CD4-positive, alpha-beta T cell treated with Interleukin-15 for 4 hours (primary cell): ENCODE data around the gene SYCP2.
A peak's percentile ranks its signal among the peaks of the same experiment; 100 is the strongest.

Experiments used
- DNase-seq: peaks from one replicate; pipeline ENCODE4 v3.0.0-alpha.2; 2020; ENCODE audit warnings: low spot score

Gene SYCP2

DNA sequence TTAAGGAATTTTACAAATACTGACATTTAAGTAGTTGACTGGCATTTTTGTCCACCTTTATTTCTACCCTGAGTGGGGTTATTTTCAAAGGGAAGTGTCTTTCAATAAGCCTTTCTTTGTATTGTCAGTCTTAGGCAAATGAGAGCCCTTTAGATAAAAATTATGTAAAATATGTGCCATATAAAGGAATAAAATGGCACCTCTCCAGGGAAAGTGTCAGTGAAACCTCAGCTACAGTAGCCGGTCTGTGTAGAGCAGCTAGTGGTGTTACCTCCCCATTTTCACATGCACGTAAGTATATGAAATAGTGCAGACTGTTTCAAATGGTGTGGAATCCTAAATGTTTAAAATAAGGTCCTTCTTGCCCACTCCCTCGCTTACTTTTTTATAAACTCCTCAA lies 11.7 kb upstream of the SYCP2 start:
- no peak for DNase-seq

GRCh38 chr20:59944726-59945125 lies 11.3 kb upstream of the SYCP2 start:
- no peak for DNase-seq

- no peak for DNase-seq
Observed at GRCh38 chr20:59942245-59942644, 8.8 kb upstream of the SYCP2 start.

DNA sequence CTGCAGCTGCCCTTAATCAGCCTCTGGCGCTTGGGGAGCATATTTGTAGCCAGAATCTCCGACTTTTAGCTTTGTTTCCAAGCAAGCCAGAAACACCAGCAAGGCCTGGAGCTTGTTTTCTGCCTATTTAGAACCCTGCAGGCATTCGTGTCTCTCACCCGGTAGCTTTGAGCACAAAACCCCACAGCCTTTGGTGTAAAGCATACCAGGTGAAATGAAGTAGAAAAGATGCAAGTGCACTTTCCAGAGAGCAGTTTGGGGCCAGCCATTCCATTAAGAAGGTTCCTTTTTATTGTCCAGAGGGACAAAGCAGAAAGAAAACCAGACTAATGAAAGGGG lies 7.5 kb upstream of the SYCP2 start:
- no peak for DNase-seq

GRCh38 chr20:59940129-59940955 lies 6.9 kb upstream of the SYCP2 start, which contains the start of the genes FAM217B and PPP1R3D:
Gene FAM217B, plus strand, starts transcription at chr20:59940389. Its CDS starts 3,555 bp downstream, at chr20:59943944.
Gene PPP1R3D, minus strand, starts transcription at chr20:59940305. Its CDS starts 374 bp downstream, at chr20:59939931.
- peak; percentile 86 for DNase-seq

- DNase-seq: no peak
Observed at GRCh38 chr20:59939879-59940128, 6.4 kb upstream of the SYCP2 start.

DNA sequence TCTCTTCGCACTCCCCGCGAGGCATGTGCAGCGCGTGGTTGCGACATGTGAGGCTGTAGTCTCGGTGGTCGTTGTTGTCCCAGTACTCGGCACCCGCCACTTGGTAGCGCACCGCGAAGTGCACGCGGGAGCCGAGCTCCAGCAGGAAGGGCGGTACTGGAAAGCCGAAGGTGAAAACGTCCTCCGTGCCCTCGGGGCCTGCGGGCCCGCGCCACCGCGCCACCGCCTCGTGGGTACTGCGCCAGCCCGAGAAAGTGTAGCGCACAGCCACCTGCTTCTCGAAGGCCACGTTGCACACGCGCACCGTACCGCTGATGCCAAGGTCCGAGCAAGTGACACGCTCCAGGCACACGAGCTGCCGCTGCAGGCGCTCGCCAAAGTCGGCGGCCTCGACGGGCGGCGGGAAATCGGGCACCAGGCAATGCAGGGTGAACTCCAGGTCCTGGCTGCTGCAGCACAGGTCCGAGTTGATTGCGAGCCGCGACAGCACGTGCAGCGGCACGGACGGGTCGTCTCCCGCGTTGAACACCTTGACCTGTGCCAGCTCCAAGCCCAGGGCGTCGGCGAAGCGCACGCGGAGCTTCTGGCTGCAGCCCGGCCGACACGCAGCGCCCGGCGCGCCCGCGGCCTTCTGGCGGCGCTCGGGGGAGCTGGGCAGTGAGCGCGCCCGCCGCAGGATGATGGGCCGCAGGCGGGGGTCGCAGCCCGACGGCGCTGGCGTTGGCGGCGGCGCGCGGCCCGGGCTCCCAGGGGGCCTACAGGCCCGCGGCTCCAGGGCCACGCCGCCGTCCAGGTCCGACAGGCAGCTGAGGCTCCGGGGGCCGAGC lies 5.8 kb upstream of the SYCP2 start:
- no peak for DNase-seq

GRCh38 chr20:59938696-59939051 lies 5.2 kb upstream of the SYCP2 start:
- no peak for DNase-seq

DNA sequence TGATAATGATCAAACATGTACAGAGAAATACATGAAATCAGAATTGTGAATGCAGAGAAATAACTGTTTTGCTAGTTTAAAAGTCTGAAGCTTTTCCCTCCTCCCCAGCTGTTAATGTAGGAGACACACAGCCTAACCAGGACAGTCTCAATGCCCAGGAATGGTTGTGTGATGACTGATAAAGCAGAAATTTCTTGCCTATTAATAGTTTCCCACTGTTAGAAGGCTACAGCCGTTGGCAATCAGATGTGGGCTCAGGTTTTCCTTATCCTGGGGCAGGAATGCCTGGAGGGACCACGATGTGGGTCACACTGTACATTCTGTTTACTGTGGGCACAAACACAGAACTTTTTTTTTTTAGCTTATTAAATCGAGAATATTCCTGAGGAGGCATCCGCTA lies 4.8 kb upstream of the SYCP2 start:
- no peak for DNase-seq

DNA sequence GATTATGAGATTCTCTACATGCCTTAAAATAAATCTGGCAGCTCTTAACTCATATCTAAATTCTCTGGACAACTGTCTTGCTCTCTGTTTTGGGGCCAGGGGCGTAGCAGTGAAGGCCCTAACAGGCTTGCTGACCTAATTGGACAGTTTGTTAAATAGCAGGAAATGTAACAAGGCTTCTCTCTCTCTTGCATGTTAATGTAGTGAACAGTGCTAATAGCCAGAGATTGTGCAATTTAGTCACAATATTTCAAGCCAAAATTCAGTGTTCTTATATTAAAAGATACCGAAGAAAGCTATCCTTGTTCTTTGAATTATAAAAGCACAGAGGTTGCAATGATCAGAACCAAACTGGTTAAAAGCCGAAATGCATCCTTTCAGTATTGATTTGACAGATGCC lies 3.7 kb upstream of the SYCP2 start:
- DNase-seq: no peak

GRCh38 chr20:59936409-59936808 lies 3.0 kb upstream of the SYCP2 start:
- no peak for DNase-seq

DNA sequence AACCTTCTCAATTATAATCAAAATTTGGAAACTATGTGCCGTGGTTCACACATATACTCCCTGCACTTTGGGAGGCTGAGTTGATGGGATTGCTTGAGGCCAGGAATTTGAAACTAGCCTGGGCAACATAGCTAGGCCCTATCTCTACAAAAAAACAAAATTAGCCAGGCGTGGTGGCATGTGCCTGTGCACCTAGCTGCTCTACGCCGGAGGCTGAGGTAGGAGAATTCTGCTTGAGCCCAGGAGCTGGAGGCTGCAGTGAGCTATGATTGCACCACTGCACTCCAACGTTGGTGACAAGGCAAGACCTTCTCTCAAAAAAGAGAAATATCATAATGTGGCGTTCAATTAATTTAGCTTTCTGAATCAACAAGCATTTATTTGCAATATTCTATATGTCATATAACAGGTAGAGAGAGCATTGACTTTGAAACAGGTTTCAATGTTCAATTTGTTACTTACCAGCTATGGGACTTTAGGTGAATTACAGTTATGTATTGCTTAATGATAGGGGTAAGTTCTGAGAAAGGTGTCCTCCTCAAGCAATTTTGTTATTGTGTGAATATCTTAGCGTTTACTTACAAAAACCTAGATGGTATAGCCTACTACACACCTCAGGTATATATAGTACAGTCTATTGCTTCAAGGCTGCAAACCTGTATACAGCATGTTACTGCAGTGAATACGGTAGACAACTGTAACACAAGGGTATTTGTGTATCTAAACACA lies 2.2 kb upstream of the SYCP2 start:
- DNase-seq: no peak

- peak; percentile 76 for DNase-seq
Observed at GRCh38 chr20:59933849-59934585, 580 bp upstream of the SYCP2 start.

- DNase-seq: no peak
Observed at GRCh38 chr20:59932616-59933295, 681 bp downstream of the SYCP2 start.

GRCh38 chr20:59931511-59932312 lies 1.7 kb downstream of the SYCP2 start:
- no peak for DNase-seq

GRCh38 chr20:59925899-59926298 lies 7.5 kb downstream of the SYCP2 start:
- no peak for DNase-seq

DNA sequence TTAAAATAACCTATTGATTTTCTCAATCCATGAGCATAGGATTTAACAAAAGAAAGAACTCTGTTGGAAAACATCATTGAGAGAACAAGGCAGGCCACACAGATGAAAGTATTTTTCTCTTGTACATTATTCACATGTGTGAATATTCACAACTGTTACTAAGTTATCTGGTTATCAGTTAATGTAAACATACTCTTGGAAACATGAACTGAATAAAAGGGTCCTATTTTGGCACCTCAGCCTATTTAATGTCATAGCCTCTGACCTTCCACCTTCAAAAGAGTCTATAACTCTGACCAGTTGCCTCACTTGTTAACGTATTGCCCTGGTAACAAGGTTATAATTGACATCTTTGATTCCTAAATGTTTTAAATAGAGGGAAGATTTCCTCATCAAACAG lies 8.1 kb downstream of the SYCP2 start:
- DNase-seq: no peak

DNA sequence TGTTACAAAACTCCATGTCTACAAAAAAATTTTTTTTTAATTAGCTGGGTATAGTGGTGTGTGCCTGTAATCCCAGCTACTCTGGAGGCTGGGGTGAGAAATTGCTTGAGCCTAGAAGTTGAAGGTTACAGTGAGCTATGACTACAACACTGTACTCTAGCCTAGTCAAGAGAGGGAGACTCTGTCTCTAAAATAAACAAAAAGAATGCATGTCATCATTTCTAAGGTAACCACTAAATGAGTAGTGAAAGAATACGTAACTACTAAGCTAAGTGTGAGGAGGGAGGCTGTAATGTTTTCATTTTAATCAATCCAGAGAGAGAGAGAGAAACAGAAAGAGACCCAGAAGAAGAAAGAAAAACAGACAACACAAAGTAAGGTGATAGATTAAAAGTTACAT lies 9.9 kb downstream of the SYCP2 start:
- no peak for DNase-seq

- DNase-seq: no peak
Observed at GRCh38 chr20:59920944-59921343, 12.5 kb downstream of the SYCP2 start.

GRCh38 chr20:59912609-59913008 lies 20.8 kb downstream of the SYCP2 start:
- no peak for DNase-seq

- no peak for DNase-seq
Observed at GRCh38 chr20:59911041-59911440, 22.4 kb downstream of the SYCP2 start.
